GM19463 (cell line): Measurements from ENCODE around the gene OASL.

ENCODE experiments used
- ATAC-seq: cut with Tn5 transposase; IDR thresholded peaks from one replicate; pipeline ENCODE4 v1.9.1; 2021; ENCODE audit warnings: mild to moderate bottlenecking, moderate library complexity; ENCODE audit not compliant: unreplicated experiment

The OASL gene

DNA sequence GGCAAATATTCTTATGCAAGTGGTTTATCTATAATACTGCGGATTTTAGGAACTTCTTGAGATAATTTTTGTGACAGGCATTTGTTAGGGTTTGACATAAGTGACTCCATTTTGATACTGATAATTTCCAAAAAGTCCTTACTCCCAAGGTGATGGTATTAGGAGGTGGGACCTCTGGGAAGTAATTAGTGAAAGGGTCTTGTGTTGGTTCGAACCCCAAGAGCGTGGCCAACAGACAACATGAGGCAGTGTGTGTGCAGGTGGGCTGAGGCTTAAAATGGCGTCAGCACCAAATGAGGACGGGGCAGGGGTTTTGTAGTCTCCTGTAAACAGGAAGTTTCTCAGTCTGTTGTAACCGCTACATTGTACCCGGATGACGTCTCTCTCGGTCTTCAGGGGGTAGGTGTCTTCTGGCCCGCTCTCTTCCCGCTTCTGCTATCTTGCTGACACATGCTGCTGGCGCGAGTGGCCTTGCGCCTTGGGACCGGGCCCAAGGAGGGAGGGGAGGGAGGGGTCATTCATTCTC lies 21.0 kb downstream of the OASL start:
- no peak for ATAC-seq

GRCh38 chr12:121015825-121016766 lies 22.9 kb downstream of the OASL start, which contains the start of gene C12orf43:
TSS of gene C12orf43 (minus strand) at chr12:121016487. CDS start at chr12:121016474, 13 bp downstream.
- ATAC-seq, result peak; percentile 98

DNA sequence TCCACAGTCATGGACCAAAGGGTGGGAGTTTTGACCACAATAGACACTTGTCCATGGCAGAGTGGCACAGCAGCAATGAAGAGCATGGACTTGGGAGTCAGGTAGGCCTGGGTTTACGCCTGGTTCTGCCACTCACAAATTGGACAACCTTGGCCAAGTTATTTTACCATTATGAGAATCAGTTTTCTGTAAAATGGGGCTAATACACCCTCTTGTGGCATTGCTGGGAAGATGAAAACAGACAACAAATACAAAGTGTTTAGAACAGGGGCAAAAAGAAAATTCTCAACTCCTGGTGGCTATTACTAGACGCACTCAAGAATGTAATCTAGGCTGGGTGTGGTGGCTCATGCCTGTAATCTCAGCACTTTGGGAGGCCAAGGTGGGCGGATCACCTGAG lies 25.3 kb downstream of the OASL start:
- no peak for ATAC-seq

DNA sequence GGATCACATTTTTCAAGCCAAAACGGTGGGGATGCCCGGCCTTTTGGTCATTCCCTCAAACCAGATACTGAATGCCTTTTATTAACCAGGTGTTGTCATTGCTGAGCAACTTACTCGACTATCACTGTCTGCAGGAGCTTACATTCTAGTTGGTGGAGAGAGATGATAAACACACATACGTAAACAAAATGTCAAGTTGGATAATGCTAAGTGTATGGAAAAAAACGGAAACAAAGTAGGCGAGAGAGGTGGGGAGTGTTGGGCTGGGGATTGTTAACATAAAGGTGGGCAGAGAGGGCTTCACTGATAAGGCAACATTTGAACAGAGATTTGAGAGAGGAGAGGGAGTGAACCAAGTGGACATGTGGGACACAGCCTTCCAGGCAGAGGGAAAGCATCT lies 27.2 kb downstream of the OASL start:
- no peak for ATAC-seq

DNA sequence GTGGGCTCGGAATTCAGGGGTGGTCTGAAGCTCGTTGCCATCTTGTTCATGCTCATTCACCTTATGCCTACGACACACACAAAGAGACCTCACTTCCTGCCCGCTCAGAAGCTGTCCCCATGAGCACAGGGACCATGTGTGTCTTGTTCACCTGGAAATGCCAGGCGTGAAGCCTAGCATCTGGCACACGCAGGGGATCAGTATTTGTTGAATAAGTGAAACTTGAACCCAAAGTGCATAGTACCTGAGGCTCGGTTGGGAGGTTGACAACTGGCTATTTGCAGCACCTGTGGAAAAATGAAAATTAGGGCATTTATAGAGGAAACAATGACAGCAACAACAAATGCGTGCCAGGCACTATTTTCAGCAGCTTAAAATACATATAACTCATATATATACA lies 28.2 kb downstream of the OASL start:
- no peak for ATAC-seq

DNA sequence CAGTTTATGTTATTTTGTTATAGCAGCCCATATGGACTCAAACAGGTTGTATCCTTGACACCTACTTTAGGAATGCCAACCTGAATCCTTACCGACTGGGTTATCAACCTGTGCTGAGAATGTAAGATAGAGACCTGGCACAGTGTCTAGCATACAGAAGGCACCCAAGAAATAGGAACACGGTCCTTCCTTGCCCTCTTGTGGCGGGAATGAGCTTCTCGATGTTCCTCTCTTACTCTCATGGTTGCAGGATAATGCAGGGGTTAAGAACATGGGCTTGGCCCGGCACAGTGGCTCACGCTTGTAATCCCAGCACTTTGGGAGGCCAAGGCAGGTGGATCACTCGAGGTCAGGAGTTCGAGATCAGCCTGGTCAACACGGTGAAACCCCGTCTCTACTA lies 29.3 kb downstream of the OASL start:
- no peak for ATAC-seq

GRCh38 chr12:121008347-121009098 lies 30.5 kb downstream of the OASL start:
- ATAC-seq, result no peak

DNA sequence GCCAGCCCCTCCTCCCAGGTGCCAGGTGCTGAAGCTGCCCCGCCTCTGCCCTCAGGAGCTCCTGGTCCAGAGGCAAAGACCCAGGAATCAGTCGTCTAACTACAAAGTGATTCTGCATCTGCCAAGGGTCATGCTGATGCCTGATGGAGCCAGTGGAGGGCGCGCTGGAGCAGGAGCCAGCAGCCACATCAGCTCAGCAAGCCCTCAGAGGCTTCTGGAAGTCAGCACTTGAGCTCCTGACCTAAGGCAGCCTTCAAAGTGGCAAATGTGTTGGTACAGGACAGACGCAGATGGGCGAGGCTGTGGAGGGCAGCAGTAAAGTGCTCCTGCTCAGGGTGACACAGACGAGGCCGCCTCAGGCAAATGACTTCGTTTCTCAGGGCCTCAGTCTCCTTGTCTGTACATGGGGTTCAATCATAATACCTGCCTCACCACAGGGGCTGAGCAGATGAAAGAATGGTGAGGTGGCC lies 33.7 kb downstream of the OASL start:
- ATAC-seq, result no peak

DNA sequence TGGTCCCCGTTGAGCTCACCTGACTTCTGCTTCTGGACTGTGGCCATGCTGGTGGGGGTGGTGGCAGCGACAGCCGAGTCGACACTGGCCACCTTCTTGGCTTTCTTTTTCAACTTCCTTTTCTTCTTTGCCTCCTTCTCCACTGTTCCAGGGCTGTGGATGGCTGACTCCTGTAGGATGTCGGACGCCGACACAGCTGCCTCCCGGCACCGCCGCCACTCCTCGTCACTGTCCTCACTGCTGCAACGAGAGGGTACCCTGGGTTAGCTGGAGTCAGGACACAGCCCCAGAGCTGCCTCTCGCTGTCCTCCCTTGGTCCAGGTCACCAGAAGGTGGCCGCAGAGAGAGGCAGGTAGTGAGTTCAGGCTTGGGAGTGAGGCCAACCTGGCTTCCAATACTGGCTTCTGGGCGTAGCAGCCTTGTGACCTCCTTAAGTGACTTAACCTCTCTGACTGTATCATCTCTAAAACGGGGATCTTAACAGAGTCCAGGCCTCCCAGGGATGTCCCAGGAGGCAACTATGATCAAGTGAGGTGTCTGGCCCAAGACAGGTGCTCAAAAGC lies 34.7 kb downstream of the OASL start:
- no peak for ATAC-seq

GRCh38 chr12:121003650-121004049 lies 35.4 kb downstream of the OASL start:
- ATAC-seq, result no peak

GRCh38 chr12:121001841-121002483 lies 37.1 kb downstream of the OASL start:
- ATAC-seq, result no peak

GRCh38 chr12:121001060-121001459 lies 38.0 kb downstream of the OASL start:
- no peak for ATAC-seq

DNA sequence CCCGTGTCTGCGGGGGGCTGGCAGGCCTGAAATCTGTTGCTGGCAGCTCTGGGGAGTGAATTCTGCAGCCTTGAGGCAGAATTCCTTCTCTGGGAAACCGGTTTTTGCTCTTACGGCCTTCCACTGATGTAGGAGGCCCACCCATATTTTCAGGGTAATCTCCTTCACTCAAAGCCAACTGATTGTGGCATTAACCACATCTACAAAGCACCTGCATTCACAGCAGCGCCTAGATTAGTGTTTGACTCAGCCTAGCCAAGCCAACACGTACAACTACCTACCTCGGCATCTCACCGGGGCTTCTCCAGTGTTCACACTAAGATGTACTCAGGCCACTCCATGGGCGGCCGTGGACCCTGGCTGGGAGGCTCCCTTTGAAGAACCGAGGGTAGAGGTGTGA lies 38.5 kb downstream of the OASL start:
- no peak for ATAC-seq

DNA sequence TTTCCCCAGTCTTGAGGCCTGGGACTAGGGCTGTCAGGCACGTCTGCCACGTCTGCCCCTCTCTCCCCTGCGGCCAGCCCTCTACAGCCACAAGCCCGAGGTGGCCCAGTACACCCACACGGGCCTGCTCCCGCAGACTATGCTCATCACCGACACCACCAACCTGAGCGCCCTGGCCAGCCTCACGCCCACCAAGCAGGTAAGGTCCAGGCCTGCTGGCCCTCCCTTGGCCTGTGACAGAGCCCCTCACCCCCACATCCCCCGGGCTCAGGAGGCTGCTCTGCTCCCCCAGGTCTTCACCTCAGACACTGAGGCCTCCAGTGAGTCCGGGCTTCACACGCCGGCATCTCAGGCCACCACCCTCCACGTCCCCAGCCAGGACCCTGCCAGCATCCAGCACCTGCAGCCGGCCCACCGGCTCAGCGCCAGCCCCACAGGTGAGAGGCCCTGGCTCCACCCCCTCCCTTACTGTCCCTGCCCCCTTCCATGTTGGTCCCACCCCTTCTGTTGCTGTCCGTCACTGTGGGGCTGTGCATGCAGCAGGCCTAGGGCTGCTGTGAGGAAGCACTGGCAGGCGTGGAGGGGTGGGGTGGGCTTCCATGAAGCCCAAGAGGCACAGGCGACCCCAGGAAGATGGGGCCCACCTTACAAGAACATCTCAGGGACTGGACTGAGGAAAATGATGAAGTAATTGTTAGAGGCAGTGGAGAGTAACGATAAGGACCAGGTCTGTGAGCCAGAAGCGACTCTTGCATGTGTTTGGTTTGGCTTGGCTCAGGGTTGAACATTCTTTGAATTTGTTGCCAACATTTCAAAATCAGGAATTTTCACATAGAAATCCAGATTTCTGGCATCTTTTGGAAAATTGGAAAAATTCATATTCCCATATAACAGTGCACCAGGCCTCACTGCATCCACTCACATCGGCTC lies 39.6 kb downstream of the OASL start:
- ATAC-seq, result no peak

GRCh38 chr12:120998435-120998834 lies 40.6 kb downstream of the OASL start:
- ATAC-seq, result no peak

- no peak for ATAC-seq
These were observed 41.6 kb downstream of the OASL start for GRCh38 chr12:120997448-120997847.

- ATAC-seq, result no peak
These were observed 42.8 kb downstream of the OASL start for GRCh38 chr12:120996133-120996746.

DNA sequence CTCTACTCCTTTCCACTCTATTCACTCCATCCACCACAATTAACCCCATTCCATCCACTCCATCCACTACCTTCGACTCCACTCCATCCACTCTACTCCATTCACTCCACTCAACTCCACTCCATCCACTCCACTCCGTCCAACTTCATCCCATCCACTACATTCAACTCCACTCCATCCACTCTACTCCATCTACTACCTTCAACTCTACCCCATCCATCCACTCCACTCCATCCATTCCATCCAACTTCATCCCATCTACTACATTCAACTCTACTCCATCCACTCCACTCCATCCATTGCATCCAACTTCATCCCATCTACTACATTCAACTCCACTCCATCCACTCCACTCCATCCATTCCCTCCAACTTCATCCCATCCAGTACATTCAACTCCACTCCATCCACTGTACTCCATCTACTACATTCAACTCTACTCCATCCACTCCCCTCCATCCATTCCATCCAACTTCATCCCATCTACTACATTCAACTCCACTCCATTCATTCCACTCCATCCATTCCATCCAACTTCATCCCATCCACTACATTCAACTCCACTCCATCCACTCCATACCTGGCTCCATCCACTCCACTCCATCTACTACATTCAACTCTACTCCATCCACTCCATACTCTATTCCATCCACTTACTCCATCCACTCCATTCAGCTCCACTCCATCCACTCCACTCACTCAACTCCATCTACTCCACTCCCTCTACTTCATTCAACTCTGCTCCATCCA lies 44.3 kb downstream of the OASL start:
- no peak for ATAC-seq

DNA sequence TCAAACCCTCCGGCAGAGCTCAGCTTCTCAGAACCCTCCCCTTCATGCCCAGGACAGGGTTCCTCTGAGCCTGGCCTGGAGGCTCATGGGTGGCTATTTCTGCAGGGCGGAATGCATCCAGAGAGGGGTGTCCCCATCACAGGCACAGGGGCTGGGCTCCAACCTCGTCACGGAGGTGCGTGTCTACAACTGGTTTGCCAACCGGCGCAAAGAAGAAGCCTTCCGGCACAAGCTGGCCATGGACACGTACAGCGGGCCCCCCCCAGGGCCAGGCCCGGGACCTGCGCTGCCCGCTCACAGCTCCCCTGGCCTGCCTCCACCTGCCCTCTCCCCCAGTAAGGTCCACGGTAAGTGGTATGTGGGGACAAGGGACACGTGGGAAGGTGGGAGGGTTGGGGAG lies 45.0 kb downstream of the OASL start:
- ATAC-seq, result no peak
